Osteocyte (in vitro differentiated cells): ENCODE measurements around the gene DAPL1. TPM values are rescaled to one million over a fixed set of nuclear protein-coding genes. Genes with fewer than 3 reads are reported as not detected.
A peak's percentile ranks its signal among the peaks of the same experiment; 100 is the strongest.

Source experiments
- DNase-seq: peaks from one replicate; pipeline ENCODE4 v3.0.0; 2021; ENCODE audit warnings: mixed read lengths; ENCODE audit not compliant: unreplicated experiment; ENCODE audit errors: extremely low spot score
- H3K27ac Mint-ChIP-seq: one replicate; pipeline ENCODE4 v1.8.0; 2021; ENCODE audit warnings: mild to moderate bottlenecking, mixed read lengths; ENCODE audit not compliant: unreplicated experiment
- H3K27me3 Mint-ChIP-seq: one replicate; pipeline ENCODE4 v1.8.0; 2021; ENCODE audit warnings: mixed read lengths; ENCODE audit not compliant: unreplicated experiment
- H3K36me3 Mint-ChIP-seq: one replicate; pipeline ENCODE4 v1.8.0; 2021; ENCODE audit warnings: mixed read lengths; ENCODE audit not compliant: unreplicated experiment
- H3K4me1 Mint-ChIP-seq: one replicate; pipeline ENCODE4 v1.8.0; 2021; ENCODE audit warnings: mixed read lengths; ENCODE audit not compliant: unreplicated experiment
- H3K4me3 Mint-ChIP-seq: one replicate; pipeline ENCODE4 v1.8.0; 2021; ENCODE audit warnings: mild to moderate bottlenecking, moderate library complexity, mixed read lengths; ENCODE audit not compliant: unreplicated experiment
- H3K9me3 Mint-ChIP-seq: one replicate; pipeline ENCODE4 v1.8.0; 2021; ENCODE audit warnings: mixed read lengths; ENCODE audit not compliant: unreplicated experiment
- total RNA-seq: library from RNA; stranded (reverse); gene quantifications from 2 replicates; pipeline ENCODE4 v1.2.1, GENCODE V29; 2021
- TF ChIP-seq, protein P1 (sequence below): fragments of 200-600 bp; sonication (generic); IDR thresholded peaks from 2 replicates; pipeline ENCODE4 v1.5.0; 2021; ENCODE audit warnings: antibody characterized with exemption, mild to moderate bottlenecking, moderate library complexity

DAPL1 gene
- total RNA-seq, 1 donor from 2014 or later: not detected

- Mint-ChIP-seq H3K4me3 (no peak overlapping the region), H3K4me1 (peaks cover 52% of the 10 kb centered on the region), H3K27ac (no peak overlapping the region), H3K36me3 (peaks cover 2% of the 10 kb centered on the region), H3K9me3 (no peaks in the 10 kb centered on the region), H3K27me3 (no peaks in the 10 kb centered on the region)
- TF ChIP-seq, protein P1, sequence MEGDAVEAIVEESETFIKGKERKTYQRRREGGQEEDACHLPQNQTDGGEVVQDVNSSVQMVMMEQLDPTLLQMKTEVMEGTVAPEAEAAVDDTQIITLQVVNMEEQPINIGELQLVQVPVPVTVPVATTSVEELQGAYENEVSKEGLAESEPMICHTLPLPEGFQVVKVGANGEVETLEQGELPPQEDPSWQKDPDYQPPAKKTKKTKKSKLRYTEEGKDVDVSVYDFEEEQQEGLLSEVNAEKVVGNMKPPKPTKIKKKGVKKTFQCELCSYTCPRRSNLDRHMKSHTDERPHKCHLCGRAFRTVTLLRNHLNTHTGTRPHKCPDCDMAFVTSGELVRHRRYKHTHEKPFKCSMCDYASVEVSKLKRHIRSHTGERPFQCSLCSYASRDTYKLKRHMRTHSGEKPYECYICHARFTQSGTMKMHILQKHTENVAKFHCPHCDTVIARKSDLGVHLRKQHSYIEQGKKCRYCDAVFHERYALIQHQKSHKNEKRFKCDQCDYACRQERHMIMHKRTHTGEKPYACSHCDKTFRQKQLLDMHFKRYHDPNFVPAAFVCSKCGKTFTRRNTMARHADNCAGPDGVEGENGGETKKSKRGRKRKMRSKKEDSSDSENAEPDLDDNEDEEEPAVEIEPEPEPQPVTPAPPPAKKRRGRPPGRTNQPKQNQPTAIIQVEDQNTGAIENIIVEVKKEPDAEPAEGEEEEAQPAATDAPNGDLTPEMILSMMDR: no peak
- no peak for DNase-seq
These were observed 28.5 kb downstream of the DAPL1 start for GRCh38 chr2:158823486-158824237.

- TF ChIP-seq, protein P1: no peak
- Mint-ChIP-seq H3K4me3 (no peak overlapping the region), H3K27me3 (no peaks in the 10 kb centered on the region), H3K9me3 (no peaks in the 10 kb centered on the region), H3K27ac (no peak overlapping the region), H3K36me3 (no peaks in the 10 kb centered on the region), H3K4me1 (peaks cover 60% of the 10 kb centered on the region)
- DNase-seq: no peak
These were observed 29.9 kb downstream of the DAPL1 start for GRCh38 chr2:158825021-158825420.

DNA sequence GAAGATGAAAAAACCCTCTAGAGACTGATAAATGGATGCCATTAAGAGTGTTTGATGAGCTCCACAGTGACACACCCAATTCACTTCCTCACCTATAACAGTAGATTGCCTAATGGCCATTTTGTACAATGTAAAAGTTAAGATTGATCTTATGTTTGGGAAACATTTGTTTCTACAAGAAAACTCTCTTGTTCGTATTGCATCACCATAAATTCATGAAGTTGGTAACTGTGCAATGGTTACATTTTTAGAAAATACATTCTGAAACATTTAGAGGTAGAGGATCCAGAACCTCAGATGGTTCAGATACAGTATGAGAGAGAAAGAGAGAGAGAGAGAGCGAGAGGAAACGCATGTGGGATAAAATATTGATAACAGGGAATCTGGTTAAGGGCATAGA, 31.8 kb downstream of the DAPL1 start:
- Mint-ChIP-seq H3K27ac (peak overlapping the region; percentile 50), H3K4me1 (peaks cover 46% of the 10 kb centered on the region), H3K4me3 (no peak overlapping the region), H3K36me3 (no peaks in the 10 kb centered on the region), H3K9me3 (no peaks in the 10 kb centered on the region), H3K27me3 (no peaks in the 10 kb centered on the region)
- no peak for DNase-seq
- TF ChIP-seq, protein P1: no peak

- no peaks in the 10 kb centered on the region for H3K9me3 Mint-ChIP-seq
- TF ChIP-seq, protein P1: no peak
- peak overlapping the region; percentile 72 for H3K27ac Mint-ChIP-seq
- H3K27me3 Mint-ChIP-seq: no peaks in the 10 kb centered on the region
- no peaks in the 10 kb centered on the region for H3K36me3 Mint-ChIP-seq
- H3K4me3 Mint-ChIP-seq: no peak overlapping the region
- peaks cover 40% of the 10 kb centered on the region for H3K4me1 Mint-ChIP-seq
- DNase-seq: no peak
These were observed 33.5 kb downstream of the DAPL1 start for GRCh38 chr2:158828378-158829164.

DNA sequence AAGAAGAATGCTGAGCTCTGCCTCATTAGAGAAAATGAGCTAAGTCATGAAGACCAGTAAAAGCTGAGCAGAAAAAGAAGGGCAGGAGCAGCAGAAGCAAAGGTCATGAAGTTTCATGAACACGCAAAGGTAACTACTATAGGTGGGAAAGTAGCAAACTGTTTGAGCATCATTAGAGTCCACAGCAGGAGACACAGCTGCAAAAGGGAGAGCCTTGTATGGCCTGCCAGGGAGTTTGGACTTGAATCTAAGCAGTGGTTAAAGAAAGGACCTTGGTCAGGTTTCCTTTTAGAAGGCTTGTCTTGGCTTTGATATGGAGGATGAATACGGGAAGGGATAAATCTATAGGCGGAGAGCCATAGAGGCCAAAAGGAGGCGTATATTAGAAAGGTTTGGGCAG, 34.0 kb downstream of the DAPL1 start:
- Mint-ChIP-seq H3K9me3 (no peaks in the 10 kb centered on the region), H3K27ac (peak overlapping the region; percentile 72), H3K27me3 (no peaks in the 10 kb centered on the region), H3K4me3 (no peak overlapping the region), H3K36me3 (no peaks in the 10 kb centered on the region), H3K4me1 (peaks cover 40% of the 10 kb centered on the region)
- no peak for DNase-seq
- TF ChIP-seq, protein P1: no peak
